Mesodermal cell (in vitro differentiated cells): ENCODE measurements around the gene FCGR3B.
"Not testable (repeated sequence)": the region's sequence is repeated elsewhere in the genome, so short reads cannot be mapped to it uniquely, and the experiment has no call there.

ENCODE experiments used
- H3K27ac ChIP-seq: 2 replicates; pipeline ENCODE4 v1.7.0; 2013; ENCODE audit warnings: mild to moderate bottlenecking, low read depth, low read length, moderate library complexity; ENCODE audit not compliant: severe bottlenecking
- H3K36me3 ChIP-seq: 2 replicates; pipeline ENCODE4 v1.7.1; 2013; ENCODE audit warnings: mild to moderate bottlenecking, low read length, moderate library complexity; ENCODE audit not compliant: control insufficient read depth, insufficient read depth
- H3K4me1 ChIP-seq: one replicate; pipeline ENCODE4 v1.7.1; 2013; ENCODE audit warnings: mild to moderate bottlenecking, low read length; ENCODE audit not compliant: insufficient read depth, control insufficient read depth, poor library complexity, severe bottlenecking
- H3K4me3 ChIP-seq: 2 replicates; pipeline ENCODE4 v1.7.0; 2013; ENCODE audit warnings: low read length, control low read depth, mild to moderate bottlenecking; ENCODE audit not compliant: insufficient read depth, poor library complexity, severe bottlenecking; ENCODE audit errors: extremely low read depth
- H3K9me3 ChIP-seq: 2 replicates; pipeline ENCODE4 v1.7.1; 2013; ENCODE audit warnings: mild to moderate bottlenecking, low read length, moderate library complexity; ENCODE audit not compliant: control insufficient read depth
- WGBS, 2 experiments: methylation state at CpG; one replicate each; pipeline ENCODE4 v1.1.5; 2013; ENCODE audit warnings: missing lambda C conversion rate in 2 of 2; ENCODE audit not compliant: insufficient coverage in 2 of 2; 5-methylcytosine and 5-hydroxymethylcytosine counted together

Gene FCGR3B

DNA sequence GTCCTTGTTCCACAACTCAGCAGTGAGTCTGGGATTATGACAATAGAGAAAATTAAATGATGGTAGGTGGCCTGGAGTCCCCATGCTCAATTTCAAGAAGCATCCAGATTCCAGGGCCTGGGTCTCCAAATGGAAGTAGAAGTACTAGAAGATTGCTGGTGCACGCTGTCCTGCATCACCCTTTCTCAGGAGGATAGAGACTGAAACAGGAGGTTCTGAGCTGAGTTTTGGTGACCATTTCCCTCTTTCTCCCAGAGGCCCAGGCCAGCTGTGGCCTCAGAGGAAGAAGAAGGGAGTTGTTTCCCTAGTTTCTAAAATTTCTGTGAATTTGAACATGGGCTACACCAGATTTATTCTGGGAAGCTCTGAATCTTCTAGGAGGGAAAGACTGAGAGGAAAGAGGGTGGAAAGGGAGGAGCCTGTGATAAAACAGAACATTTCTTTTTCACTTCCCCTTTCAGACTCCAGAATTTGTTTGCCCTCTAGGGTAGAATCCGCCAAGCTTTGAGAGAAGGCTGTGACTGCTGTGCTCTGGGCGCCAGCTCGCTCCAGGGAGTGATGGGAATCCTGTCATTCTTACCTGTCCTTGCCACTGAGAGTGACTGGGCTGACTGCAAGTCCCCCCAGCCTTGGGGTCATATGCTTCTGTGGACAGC is 31.8 kb upstream of the FCGR3B start, which contains the start of gene FCGR2B:
Gene FCGR2B (plus strand): TSS at position 460 of the 656 bp plus-strand sequence. CDS start 99 bp downstream, at position 559.
- no CpG with 5 or more reads among the region's 4 CpGs for WGBS, 2 experiments
- H3K36me3 ChIP-seq, H3K4me3 ChIP-seq, H3K27ac ChIP-seq, H3K4me1 ChIP-seq, H3K9me3 ChIP-seq: not testable (repeated sequence)

DNA sequence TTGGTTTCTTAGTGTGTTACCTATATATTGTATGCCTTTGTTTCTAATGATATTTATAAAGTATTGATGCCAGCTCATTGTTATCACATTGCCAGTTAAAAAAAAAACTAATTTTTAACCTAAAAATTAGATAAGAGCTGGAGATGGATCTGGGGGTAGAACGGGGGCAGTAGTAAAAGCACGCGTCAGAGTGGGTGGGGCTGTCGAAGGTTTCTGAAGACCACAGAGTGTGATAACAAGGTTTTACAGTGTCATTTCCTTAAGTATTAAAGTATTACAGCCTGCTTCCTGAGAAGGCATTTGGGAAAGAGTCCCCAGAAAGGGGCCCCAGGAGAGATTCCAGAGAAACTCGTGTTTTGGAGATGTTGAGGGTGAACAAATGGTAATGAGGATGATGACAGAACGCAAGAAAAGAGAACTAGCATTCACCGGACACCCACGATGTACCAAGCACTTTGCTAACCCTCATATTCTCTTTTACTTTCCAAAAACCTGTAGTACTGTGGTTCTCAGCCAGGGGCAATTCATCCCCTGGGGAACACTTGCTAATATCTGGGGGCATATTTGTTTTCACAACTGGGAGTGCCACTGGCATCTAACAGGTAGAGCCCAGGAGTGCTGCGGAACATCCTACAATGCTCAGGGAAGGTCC is 30.8 kb upstream of the FCGR3B start:
- not testable (repeated sequence) for H3K4me3 ChIP-seq, H3K4me1 ChIP-seq, H3K36me3 ChIP-seq, H3K9me3 ChIP-seq, H3K27ac ChIP-seq
- no CpG with 5 or more reads among the region's 9 CpGs for WGBS, 2 experiments

DNA sequence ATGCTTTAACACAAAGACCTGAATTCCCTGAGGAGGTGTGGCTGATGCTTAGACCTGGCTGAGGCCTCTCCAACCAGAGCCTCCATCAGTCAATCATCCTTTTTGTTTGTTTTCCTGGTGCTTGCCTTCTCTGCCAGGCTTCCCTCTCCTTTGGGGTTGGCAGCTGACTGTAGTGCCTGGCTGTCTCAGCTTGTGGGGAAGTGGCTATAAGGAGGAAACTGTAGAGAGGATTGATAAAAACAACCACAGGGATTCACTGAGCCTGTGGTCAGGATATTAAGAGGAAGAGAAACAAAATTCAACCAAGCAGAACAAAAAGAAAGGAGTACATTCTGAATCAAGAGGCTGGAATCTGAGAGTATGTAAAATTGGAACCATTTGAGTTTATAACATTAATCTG is 27.5 kb upstream of the FCGR3B start:
- H3K36me3 ChIP-seq, H3K4me3 ChIP-seq, H3K27ac ChIP-seq, H3K9me3 ChIP-seq, H3K4me1 ChIP-seq: not testable (repeated sequence)

DNA sequence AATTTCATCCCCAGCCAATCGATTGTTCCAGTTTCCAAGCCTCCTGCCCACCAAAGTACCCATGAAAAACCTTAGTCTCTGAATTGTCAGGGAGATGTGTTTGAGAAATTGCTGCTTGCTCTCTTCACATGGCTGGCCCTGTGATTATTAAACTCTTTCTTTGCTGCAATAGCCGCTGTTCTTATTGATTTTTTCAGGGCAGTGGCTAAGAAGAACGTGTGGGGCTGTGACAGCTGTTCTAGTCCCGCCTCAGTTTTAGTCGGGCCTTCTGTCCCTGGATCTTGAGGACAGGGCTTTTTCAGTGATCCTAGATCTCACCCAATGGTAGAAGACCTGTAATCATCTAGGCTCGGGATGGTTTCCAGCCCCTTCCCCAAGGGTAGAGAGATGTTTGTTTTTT is 23.0 kb upstream of the FCGR3B start:
- WGBS, 2 experiments: no CpG with 5 or more reads among the region's 6 CpGs
- H3K9me3 ChIP-seq, H3K27ac ChIP-seq: not testable (repeated sequence)

DNA sequence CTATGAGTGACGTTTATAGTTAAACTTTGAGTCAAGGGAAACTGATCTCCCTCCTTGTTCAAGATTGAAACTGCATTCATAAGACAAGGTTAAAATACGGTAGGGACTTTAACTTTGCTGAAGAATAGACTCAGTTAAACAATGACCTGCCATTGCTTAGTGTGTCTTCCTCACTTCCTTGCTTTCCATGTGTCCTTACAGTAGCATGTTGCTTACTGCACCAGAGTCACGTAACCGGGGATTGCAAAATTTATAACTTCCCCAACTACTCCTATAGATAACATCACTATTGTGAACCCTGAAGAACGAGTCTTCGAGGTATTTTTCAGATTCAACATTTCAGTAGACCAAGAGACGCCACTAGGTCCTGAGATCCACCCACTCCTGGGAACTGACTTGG is 22.6 kb upstream of the FCGR3B start:
- WGBS, 2 experiments: no CpG with 5 or more reads among the region's 7 CpGs
- H3K9me3 ChIP-seq, H3K4me3 ChIP-seq, H3K4me1 ChIP-seq, H3K27ac ChIP-seq, H3K36me3 ChIP-seq: not testable (repeated sequence)

More for the DNA sequence above, 23.0 kb upstream of the FCGR3B start:
- not testable (repeated sequence) for H3K36me3 ChIP-seq, H3K4me3 ChIP-seq, H3K4me1 ChIP-seq

DNA sequence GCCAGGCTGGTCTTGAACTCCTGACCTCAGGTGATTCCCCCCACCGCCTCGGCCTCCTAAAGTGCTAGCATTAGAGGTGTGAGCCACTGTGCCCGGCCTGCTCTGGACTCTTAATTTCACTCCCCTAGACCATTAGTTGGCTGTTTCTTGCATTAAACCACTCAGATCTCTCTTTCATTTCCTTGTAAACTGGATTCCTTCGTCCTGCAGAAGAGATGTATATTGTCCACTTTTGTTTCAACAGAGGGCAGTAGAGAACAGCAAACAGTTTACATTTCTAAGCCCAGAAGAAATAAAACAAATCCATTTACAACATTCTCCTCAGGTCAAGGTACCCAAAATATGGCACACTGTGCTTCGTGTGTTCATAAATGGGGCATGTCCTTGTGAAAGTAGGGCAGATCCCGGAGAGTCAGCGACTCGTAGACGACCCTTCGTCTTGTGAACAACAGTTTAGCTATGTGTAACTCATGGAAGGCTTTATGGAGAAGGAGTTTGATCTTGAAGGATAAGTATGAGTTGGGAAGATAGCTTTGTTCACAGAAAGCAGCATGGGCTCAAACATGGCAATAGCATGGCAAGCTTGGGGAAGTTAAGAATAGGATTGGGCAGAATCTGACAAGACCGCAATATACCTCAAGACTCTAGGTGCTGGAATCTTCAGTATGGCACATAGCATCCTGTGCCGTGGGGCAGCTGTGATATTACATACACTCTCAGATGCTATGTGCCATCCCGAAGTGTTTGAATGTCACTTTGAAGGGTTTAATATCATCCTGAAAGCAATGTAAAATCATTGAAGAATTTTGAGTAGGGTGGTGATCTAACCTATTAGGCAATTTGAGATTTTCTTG is 16.8 kb upstream of the FCGR3B start:
- WGBS, 2 experiments: 65 to 78% methylated on average over 8 of the region's 13 CpGs

DNA sequence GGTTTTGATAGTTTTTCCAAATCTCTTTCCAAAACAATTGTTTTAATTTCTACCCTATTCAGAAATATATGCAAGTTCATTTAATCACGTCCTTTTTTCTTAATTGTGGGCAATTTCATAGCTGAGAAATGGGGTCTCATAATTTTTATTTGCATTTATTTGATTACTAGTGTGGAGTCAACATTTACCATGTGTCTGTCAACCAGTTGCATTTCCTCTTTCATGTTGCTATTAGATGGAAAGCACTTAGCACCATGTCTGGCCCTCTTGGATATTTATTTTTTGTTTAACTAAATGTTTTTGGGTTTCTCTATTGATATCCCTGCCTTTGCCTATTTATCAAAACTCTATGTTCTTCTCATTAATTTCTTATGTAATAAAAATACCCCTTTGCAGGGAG is 13.9 kb upstream of the FCGR3B start:
- H3K36me3 ChIP-seq, H3K9me3 ChIP-seq, H3K4me1 ChIP-seq, H3K27ac ChIP-seq, H3K4me3 ChIP-seq: not testable (repeated sequence)
- no CpG with 5 or more reads among the region's 1 CpG for WGBS, 2 experiments

More for the DNA sequence above, 16.8 kb upstream of the FCGR3B start:
- H3K4me1 ChIP-seq, H3K36me3 ChIP-seq, H3K9me3 ChIP-seq, H3K27ac ChIP-seq, H3K4me3 ChIP-seq: not testable (repeated sequence)

DNA sequence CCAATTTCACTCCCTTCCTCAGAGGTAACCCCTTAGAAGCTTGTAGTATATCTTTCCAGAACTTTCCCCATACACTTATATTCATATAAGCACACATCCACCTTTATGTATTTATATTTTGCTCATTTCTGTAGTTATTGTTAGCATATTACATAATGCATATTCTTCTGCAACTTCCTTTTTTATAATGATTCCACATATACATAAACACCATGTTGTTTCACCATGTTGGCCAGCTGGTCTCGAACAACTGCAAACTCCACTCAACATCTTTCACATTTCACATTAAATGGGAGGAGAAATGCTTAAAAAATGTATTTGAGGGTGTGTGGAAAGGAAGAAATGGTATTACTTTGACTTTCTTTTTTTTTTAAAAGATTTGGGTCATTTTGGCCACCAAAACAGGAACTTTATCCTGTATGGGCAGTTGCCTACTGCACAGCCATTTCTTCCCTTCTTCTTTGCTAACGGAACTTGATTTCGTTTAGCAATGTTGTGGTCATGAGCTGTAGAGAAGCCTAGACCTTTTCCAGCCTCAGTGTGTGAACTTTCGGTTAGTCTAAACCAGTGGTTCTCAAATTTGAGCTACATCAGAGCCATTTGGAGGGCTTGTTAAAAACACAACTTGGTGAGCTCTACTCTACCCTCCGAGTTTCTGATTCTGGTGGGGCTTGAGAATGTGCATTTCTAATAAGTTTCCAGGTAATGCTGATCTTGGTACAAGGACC is 12.7 kb upstream of the FCGR3B start:
- not testable (repeated sequence) for H3K4me3 ChIP-seq, H3K9me3 ChIP-seq, H3K4me1 ChIP-seq, H3K36me3 ChIP-seq, H3K27ac ChIP-seq
- whole genome bisulfite sequencing, 2 experiments: 100% methylated on average over 1 of the region's 5 CpGs

DNA sequence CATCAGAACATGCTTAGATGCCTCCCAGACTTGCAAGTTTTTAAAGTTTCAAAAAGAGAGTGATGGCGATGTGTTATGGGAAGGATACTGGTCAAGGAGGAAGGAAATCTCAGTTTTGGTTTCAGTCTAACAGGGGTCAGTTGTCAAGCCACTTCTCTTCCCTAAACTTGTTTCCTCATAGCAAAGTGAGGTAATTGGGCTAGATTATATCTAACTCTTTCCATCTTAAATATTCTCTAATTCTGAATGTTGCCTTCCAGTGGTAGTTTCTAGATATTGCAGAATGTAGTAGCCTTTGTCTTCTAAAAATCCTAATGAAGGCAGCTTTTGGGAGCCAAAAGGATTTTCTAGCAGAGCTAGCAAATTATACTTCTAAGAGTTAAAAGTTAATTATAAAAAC is 11.7 kb upstream of the FCGR3B start:
- no CpG with 5 or more reads among the region's 1 CpG for WGBS, 2 experiments
- not testable (repeated sequence) for H3K4me1 ChIP-seq, H3K9me3 ChIP-seq, H3K4me3 ChIP-seq, H3K36me3 ChIP-seq, H3K27ac ChIP-seq

DNA sequence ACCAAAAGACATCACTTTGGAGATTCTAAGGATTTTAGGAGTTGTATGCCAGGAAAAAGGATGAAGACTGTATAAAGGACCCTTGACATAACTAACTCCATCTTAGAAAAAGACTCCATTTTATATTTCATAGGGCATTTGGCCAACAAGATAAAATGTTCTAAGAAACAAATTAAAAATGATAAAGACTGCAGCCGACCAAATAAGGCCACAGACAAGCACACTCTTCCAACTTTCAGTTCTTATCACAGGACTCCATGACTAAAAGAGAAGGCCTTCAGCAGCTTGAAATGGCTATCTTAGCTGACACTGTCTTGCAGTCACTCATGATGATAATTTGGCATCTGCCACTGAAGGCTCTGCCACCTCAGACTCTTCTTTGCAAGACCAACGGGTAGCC is 8.2 kb upstream of the FCGR3B start:
- H3K4me1 ChIP-seq: not testable (repeated sequence)
- WGBS, 2 experiments: no CpG with 5 or more reads among the region's 2 CpGs

More for the DNA sequence above, 8.2 kb upstream of the FCGR3B start:
- not testable (repeated sequence) for H3K36me3 ChIP-seq, H3K9me3 ChIP-seq, H3K27ac ChIP-seq, H3K4me3 ChIP-seq
